ENCODE data around the gene EIF4A3.

The EIF4A3 gene

GRCh38 chr17:80151333-80151732, 4.4 kb upstream of the EIF4A3 start:
- TF ChIP-seq EZH2 (IDR thresholded peaks at IDR 0.05; ENCODE audit: borderline replicate concordance, low read length) = no peak
- no peak for TF ChIP-seq CTCF (IDR thresholded peaks at IDR 0.05; ENCODE audit: low read length)
- H3K4me2 ChIP-seq (ENCODE audit: low read length) = peak overlapping the region; percentile 74
- peak overlapping the region; percentile 54 for H3K4me3 ChIP-seq (ENCODE audit: low read depth, low read length, poor library complexity, severe bottlenecking)
- H3K4me1 ChIP-seq (ENCODE audit: insufficient read depth, low read length, severe bottlenecking) = peaks cover 48% of the 10 kb centered on the region
- no peaks in the 10 kb centered on the region; the same call in 1 of the 2 replicates for H3K36me3 ChIP-seq (ENCODE audit: insufficient read depth, low read length)
- no peaks in the 10 kb centered on the region for H3K9me2 ChIP-seq (ENCODE audit: low read depth, low read length)
- peaks cover 16% of the 10 kb centered on the region for H3F3A ChIP-seq (ENCODE audit: insufficient read depth, low read length)
- H3K79me2 ChIP-seq (ENCODE audit: insufficient read depth, low read length) = peaks cover 4% of the 10 kb centered on the region
- peak overlapping the region; percentile 77 for H3K9ac ChIP-seq (ENCODE audit: low read length)
- H2AFZ ChIP-seq (ENCODE audit: low read length) = no peak overlapping the region
- H3K9me3 ChIP-seq (ENCODE audit: low read length) = peaks cover 5% of the 10 kb centered on the region; the same call in 1 of the 2 replicates
- H3K27me3 ChIP-seq (ENCODE audit: insufficient read depth, low read length) = no peaks in the 10 kb centered on the region
- peak overlapping the region; percentile 100 for H3K27ac ChIP-seq (ENCODE audit: low read depth, low read length, poor library complexity, severe bottlenecking)
- no peaks in the 10 kb centered on the region for H4K20me1 ChIP-seq (ENCODE audit: insufficient read depth, low read length)

DNA sequence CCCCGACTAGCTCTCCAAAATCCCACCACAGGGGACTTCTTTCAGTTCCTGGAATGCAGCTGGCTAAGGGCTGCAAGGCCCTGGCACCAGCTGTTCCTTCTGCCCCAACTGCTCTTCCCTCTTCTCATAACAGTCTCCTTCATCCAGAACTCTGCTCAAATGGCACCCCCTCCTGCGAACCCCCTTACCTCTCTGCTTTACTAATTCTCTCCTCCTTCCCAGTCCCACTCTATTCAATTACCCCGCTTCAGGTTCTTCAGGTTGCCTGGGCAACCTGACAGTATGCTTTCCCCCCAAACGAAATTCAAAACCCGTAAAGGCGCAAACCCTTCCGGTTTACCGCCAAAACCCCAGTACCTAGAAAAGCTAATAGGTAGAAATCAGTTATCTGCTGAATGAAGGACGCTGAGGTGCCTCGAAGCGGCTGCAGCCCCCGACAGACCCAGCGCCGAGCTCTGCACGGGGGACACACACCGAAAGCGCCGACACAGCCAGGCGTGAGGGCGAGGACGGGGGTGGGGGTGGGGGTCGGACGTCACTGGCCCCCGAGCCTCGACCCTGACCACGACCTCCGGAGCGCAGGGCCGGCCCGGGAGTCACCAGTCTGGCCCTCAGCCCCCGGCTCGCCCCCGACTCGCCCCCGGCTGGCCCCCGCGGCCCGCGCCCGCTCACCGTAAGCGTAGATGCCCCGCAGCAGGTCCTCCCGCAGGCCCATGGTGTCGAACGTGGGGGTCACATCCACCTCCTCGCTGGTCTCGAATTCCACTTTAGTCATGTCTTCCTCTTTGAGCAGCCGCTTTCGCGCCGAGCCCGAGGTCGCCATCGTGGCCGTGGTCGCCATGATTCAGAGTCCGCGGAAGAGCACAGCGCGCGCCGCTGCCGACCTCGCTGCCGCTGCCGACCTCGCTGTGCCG, 550 bp downstream of the EIF4A3 start:
- Histone ChIP-seq H3K36me3 (ENCODE audit: insufficient read depth, low read length) (peaks cover 42% of the 10 kb centered on the region), H3K4me2 (ENCODE audit: low read length) (peak overlapping the region; percentile 98), H4K20me1 (ENCODE audit: insufficient read depth, low read length) (no peaks in the 10 kb centered on the region), H3K27me3 (ENCODE audit: insufficient read depth, low read length) (no peaks in the 10 kb centered on the region), H3K79me2 (ENCODE audit: insufficient read depth, low read length) (peaks cover 27% of the 10 kb centered on the region), H3K9ac (ENCODE audit: low read length) (peak overlapping the region; percentile 90), H3K4me3 (ENCODE audit: low read depth, low read length, poor library complexity, severe bottlenecking) (peak overlapping the region; percentile 92), H2AFZ (ENCODE audit: low read length) (no peak overlapping the region), H3K27ac (ENCODE audit: low read depth, low read length, poor library complexity, severe bottlenecking) (peak overlapping the region; percentile 15), H3F3A (ENCODE audit: insufficient read depth, low read length) (peaks cover 7% of the 10 kb centered on the region; the same call in 1 of the 2 replicates), H3K9me3 (ENCODE audit: low read length) (no peaks in the 10 kb centered on the region), H3K4me1 (ENCODE audit: insufficient read depth, low read length, severe bottlenecking) (peaks cover 36% of the 10 kb centered on the region), H3K9me2 (ENCODE audit: low read depth, low read length) (no peaks in the 10 kb centered on the region)
- 0 out of 2 replicates have a peak, but pooled peaks have one; percentile 16 for TF ChIP-seq CTCF (IDR thresholded peaks at IDR 0.05; ENCODE audit: low read length)
- no peak for TF ChIP-seq EZH2 (IDR thresholded peaks at IDR 0.05; ENCODE audit: borderline replicate concordance, low read length)

GRCh38 chr17:80145076-80146075, 1.6 kb downstream of the EIF4A3 start:
- Histone ChIP-seq H3F3A (ENCODE audit: insufficient read depth, low read length) (peaks cover 7% of the 10 kb centered on the region; the same call in 1 of the 2 replicates), H3K9me3 (ENCODE audit: low read length) (no peaks in the 10 kb centered on the region), H4K20me1 (ENCODE audit: insufficient read depth, low read length) (no peaks in the 10 kb centered on the region), H3K27ac (ENCODE audit: low read depth, low read length, poor library complexity, severe bottlenecking) (peak overlapping the region; percentile 15), H3K4me3 (ENCODE audit: low read depth, low read length, poor library complexity, severe bottlenecking) (peak overlapping the region; percentile 92), H3K4me2 (ENCODE audit: low read length) (peak overlapping the region; percentile 98), H2AFZ (ENCODE audit: low read length) (no peak overlapping the region), H3K79me2 (ENCODE audit: insufficient read depth, low read length) (peaks cover 27% of the 10 kb centered on the region), H3K9ac (ENCODE audit: low read length) (peak overlapping the region; percentile 90), H3K27me3 (ENCODE audit: insufficient read depth, low read length) (no peaks in the 10 kb centered on the region), H3K9me2 (ENCODE audit: low read depth, low read length) (no peaks in the 10 kb centered on the region), H3K36me3 (ENCODE audit: insufficient read depth, low read length) (peaks cover 52% of the 10 kb centered on the region), H3K4me1 (ENCODE audit: insufficient read depth, low read length, severe bottlenecking) (peaks cover 29% of the 10 kb centered on the region)
- TF ChIP-seq EZH2 (IDR thresholded peaks at IDR 0.05; ENCODE audit: borderline replicate concordance, low read length) = no peak
- no peak for TF ChIP-seq CTCF (IDR thresholded peaks at IDR 0.05; ENCODE audit: low read length)

Data from OCI-LY1 (cell line).